Measurements from ENCODE around the gene OXCT1. TPM values are rescaled to one million over a fixed set of nuclear protein-coding genes. Genes with fewer than 3 reads are reported as not detected.

The OXCT1 gene
- total and polyA plus RNA-seq, 2 of the 8 experiments (the other 6 are each of a cell fraction or from before 2014, with no cell fraction given): 10.1 to 28.2 TPM

DNA sequence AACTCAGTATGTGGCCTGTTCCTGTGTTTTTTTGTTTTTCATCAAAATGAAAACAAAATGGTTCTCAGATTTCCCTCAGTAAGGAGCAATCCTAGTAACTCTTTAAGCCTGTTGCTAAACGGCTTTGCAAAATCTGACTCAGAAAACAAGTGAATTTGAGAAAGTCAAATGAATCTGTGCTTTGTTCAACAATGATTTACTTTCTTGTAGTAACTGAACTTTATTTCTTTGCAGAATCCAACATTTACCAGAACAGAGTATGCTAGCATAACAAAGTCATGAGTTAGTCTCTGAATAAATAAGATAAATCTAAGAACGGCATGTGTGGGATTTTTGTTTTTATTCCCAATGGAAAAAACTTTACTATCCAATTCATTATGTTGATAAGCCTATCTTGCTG lies 93.8 kb downstream of the OXCT1 start (continued):
- TF ChIP-seq SIN3A (conservative IDR thresholded peaks at IDR 0.05 in 1 of 2, IDR thresholded peaks at IDR 0.05 in 1 of 2; ENCODE audit: low read depth in 1 of 2, low read length in 2 of 2) (no peak), EGR1 (IDR thresholded peaks at IDR 0.05; ENCODE audit: borderline replicate concordance, low read depth, low read length) (no peak), KDM4A (IDR thresholded peaks at IDR 0.05; ENCODE audit: low read depth, low read length, severe bottlenecking) (no peak)

Measured in H1 (cell line).